Activated naive CD4-positive, alpha-beta T cell treated with anti-CD3 and anti-CD28 coated beads, Interleukin-2, amount 50 U/mL, for 72 hours (primary cell): ENCODE data around the gene STAMBP. TPM values are rescaled to one million over a fixed set of nuclear protein-coding genes. Genes with fewer than 3 reads are reported as not detected.
"Not testable (repeated sequence)": the region's sequence is repeated elsewhere in the genome, so short reads cannot be mapped to it uniquely, and the experiment has no call there.

Experiments
- ATAC-seq, 2 donors: fragments of 150-1000 bp; cut with Tn5 transposase; 2 replicates each; pipeline ENCODE4 v1.10.0; 2021; ENCODE audit warnings: mild to moderate bottlenecking in 2 of 2, moderate library complexity in 2 of 2
- DNase-seq, 2 donors: peaks; one replicate each; pipeline ENCODE4 v3.0.0; 2021 to 2022; ENCODE audit warnings: low spot score in 2 of 2
- H3K27ac Mint-ChIP-seq, 2 donors: one replicate each; pipeline ENCODE4 v1.8.0; 2022; ENCODE audit warnings: mild to moderate bottlenecking in 2 of 2, mixed read lengths in 2 of 2
- H3K36me3 Mint-ChIP-seq, 2 donors: one replicate each; pipeline ENCODE4 v1.8.0; 2022; ENCODE audit warnings: mixed read lengths in 2 of 2
- H3K9me3 Mint-ChIP-seq, 2 donors: one replicate each; pipeline ENCODE4 v1.8.0; 2022; ENCODE audit warnings: mixed read lengths in 2 of 2
- total RNA-seq, 2 donors: library from RNA; stranded (reverse); gene quantifications; one replicate each; pipeline ENCODE4 v1.2.3, GENCODE V29; 2022

STAMBP gene
- 100 to 1,000 TPM in 1 of 2 donors, 10 to 100 TPM in 1; 76.0 to 110 TPM for total RNA-seq

DNA sequence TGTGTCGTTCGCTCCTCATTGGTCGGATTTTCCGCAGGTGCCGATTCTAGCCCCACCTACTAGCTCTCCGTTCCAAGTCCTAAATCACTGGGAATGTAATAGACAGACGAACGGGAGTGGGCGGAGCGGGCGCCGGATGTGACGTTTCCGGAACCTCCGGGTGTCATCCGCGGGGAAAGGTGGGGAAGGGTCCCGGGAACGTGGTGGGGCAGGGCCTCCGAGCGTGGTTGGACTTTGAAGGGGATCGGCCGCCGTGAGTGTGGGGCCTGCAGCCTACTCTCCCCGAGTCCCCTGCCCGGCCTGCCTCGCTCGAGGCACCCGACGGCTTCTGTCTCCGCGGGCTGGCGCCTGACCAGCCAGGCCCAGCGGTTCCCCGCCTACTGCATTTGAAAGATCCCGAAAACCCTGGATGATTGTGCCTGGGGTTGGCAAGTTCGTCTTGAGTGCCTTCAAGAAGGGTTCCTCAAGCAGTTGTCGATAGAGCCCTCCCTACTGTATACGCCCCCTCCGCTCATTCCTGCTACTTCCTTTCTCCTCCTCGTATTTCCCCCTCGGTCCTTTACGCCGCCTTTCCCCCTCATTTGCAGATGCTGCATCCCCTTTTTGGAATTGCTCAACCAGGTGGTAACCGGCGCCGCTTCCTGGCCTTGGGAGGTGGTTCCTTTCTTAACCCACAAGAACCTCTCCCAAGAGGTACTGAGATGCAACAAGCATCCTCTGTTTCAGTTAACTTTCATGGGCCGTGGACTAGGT lies at the start of gene STAMBP:
TSS of gene STAMBP (plus strand) at position 144 of the 753 bp plus-strand sequence. CDS start 1,896 bp downstream, outside the sequence.
- Mint-ChIP-seq H3K36me3 (peaks cover 26 to 34% of the 10 kb centered on the region in 2 donors), H3K9me3 (peaks cover 4 to 5% of the 10 kb centered on the region in 2 donors), H3K27ac (peak within 1 kb of the TSS; percentile 97 to 99)
- ATAC-seq (peak; percentile 76 to 81), DNase-seq (peak; percentile 84 to 91)

DNA sequence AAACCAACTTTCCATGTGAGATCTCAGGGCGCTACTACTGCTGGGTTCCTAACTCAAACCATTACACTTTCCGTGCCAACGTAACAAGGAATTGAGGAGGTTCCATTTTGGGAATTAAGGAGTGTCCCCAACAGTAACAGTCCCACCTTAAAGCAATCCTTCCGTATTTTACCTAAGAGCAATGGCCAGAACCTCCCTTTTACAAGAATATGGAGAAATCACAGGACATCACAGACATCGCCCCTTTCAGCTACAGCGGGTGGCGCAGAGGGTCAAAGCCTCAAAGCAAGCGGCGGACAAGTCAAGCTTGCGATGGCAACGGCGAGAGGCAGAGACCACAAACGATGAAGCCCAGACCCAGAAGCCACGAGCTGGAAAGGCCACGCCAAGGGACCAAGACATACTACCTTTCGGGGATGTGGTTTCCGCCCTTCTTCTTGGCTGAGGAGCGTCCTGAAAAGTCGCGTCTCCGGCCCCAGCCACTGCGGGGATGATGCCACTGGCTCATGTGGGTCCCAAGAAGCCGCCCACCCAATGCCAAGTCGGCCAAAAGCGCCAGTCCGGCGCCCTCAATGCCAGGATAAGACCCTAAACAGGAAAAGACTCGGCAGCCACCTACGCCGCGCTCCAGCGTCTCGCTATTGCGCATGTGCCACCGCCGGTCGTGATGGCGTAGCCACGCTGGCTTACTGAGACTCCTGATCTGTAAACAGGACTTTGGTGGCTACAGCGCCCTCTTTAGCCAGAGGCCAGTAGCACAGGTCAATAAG lies 49.1 kb upstream of the STAMBP start, which contains the start of gene DUSP11:
TSS of gene DUSP11 (minus strand) at position 637 of the 770 bp plus-strand sequence. CDS start at position 508, 129 bp downstream.
- Mint-ChIP-seq H3K9me3 (no peaks in the 10 kb centered on the region), H3K36me3 (peaks cover 21 to 26% of the 10 kb centered on the region in 2 donors), H3K27ac (peak within 1 kb of the TSS; percentile 95 to 96)
- peak; percentile 98 for ATAC-seq
- DNase-seq = peak; percentile 96 to 97

DNA sequence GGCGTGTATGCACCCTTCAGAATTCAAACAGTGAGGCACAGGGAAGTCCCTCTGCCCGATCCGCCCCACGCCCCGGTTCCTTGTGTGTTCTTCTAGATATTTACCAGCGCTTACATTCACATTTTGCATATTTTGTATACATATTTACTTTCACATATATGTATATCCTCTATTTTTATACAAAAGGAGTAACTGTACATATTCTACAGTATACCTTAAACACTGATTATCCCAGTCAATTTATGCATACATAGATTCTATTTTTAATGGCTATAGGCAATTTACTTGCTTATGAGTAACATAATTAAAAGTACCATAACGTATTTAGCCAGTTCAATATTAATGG lies 48.6 kb upstream of the STAMBP start:
- no peaks in the 10 kb centered on the region for H3K9me3 Mint-ChIP-seq

DNA sequence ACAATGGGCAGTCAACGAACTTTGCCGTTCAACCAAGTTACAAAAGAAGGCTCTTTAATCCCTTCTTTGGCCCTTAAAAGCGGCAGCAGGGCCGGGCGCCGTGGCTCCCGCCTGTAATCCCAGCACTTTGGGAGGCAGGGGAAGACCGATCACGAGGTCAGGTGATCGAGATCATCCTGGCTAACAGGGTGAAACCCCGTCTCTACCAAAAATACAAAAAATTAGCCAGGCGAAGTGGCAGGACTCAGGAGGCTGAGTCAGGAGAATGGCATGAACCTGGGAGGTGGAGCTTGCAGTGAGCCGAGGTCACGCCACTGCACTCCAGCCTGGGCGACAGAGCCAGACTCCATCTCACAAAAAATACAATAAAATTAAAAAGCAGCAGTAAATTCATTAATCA lies 45.4 kb upstream of the STAMBP start:
- DNase-seq, H3K9me3 Mint-ChIP-seq, ATAC-seq, H3K27ac Mint-ChIP-seq: not testable (repeated sequence)
- peaks cover 9 to 15% of the 10 kb centered on the region in 2 donors for H3K36me3 Mint-ChIP-seq

More for the DNA sequence above, 48.6 kb upstream of the STAMBP start:
- peak in 1 of 2 donors; percentile 39 for ATAC-seq
- Mint-ChIP-seq H3K27ac (peak overlapping the region; percentile 95 to 96), H3K36me3 (peaks cover 21 to 26% of the 10 kb centered on the region in 2 donors)
- no peak for DNase-seq

DNA sequence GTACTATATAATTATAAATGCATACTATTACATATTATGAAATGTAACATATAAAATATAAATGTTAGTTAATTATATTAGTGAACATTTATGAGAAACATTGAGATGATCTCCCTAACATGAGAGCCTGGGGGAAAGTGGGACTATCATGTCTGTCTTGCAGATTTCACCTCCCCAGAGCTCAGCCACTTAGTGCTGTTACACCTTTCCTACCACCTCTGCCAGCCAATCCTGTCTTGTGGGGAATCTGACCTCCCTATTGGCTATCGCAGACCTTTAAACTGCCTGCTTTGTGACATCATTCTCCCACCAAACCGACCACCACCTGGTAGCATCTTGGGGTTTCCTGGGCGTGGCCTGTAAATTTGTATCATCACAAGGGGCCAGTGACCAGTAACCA lies 44.9 kb upstream of the STAMBP start, which contains the start of gene C2orf78:
TSS of gene C2orf78 (plus strand) at position 301 of the 400 bp plus-strand sequence. CDS start 127 bp downstream, outside the sequence.
- not testable (repeated sequence) for H3K9me3 Mint-ChIP-seq, H3K36me3 Mint-ChIP-seq, DNase-seq, ATAC-seq, H3K27ac Mint-ChIP-seq

DNA sequence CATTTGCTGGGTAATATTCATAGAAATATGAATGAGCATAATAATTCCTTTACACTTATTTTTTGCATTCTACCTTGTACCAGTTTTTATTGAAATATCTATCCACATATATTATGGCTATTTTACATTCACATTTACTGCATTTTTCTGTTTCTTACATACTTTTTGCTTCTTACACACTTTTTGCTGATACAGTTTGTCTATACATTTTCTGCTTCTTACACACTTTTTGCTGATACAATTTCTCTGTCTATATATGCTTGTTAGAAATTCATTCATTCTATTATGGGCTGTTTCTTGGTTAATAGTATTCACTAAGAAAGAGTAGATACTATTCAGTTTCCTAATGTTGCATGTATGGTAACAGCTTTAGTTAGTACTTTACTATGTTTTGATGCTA lies 16.9 kb upstream of the STAMBP start:
- H3K27ac Mint-ChIP-seq = no peak overlapping the region
- no peak for ATAC-seq
- H3K36me3 Mint-ChIP-seq = no peaks in the 10 kb centered on the region
- DNase-seq = no peak
- H3K9me3 Mint-ChIP-seq = no peaks in the 10 kb centered on the region

DNA sequence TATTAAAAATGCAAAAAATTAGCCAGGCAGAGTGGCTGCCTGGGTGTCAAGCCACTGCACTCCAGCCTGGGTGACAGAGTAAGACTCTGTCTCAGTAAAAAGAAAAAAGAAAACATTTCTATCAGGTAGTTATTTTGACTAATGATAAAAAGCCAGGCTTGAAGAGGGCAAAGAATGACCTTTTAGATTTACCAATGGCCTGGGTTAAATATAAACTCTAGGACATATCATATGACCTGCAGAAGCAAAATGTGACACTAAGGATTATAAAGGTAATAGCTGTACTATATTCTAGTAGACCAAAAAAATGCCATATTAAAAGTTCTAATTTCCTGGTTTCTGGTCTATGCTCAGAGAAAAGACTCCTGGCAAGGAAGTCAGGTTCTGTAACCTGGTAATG lies 16.1 kb upstream of the STAMBP start:
- no peak for ATAC-seq
- no peaks in the 10 kb centered on the region for H3K9me3 Mint-ChIP-seq
- H3K27ac Mint-ChIP-seq = no peak overlapping the region
- DNase-seq = no peak
- no peaks in the 10 kb centered on the region for H3K36me3 Mint-ChIP-seq

DNA sequence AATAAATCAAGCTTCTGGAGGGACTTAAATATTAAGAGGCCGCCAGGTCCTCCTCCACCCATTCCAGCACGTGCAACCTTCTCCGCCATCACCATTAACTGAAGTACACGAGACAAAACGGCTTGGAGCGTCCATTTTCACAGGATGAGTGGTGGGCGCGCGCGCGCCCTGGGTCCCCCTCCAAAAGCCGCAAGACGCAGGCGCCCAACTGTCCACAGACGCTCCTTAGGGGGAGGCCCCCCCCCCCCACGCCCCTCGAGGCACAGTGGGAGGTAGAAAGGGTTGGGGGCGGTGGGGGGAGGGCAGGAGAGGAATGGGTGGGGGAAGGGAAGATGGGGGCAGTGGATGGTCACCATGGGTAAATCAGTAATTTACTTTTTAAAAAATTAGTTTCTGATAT lies 10.5 kb upstream of the STAMBP start:
- ATAC-seq (no peak), DNase-seq (no peak)
- no peak overlapping the region for H3K27ac Mint-ChIP-seq
- H3K9me3 Mint-ChIP-seq = no peaks in the 10 kb centered on the region
- no peaks in the 10 kb centered on the region for H3K36me3 Mint-ChIP-seq

DNA sequence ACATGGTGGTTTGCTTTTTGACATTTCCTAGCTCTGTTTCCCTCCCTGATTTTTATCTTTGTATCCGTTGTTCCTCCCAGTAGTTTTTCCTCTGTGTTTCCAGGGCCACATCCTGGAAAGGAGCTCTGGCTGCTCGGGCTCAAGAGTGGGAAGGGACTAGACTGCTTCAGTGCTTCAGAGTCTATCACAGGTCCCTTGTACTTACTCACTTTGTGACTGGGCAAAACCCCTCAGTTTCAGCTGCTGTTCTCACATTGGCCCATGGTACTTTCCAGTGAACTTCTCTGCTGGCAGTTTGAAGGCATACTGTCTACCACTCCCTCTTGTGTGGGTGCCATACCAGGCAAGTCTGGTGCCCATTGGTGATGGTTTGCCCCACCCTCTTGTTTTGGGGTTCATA lies 7.5 kb upstream of the STAMBP start:
- peak overlapping the region; percentile 65 to 73 for H3K27ac Mint-ChIP-seq
- peak in 1 of 2 donors; percentile 37 for DNase-seq
- H3K36me3 Mint-ChIP-seq = no peaks in the 10 kb centered on the region
- no peaks in the 10 kb centered on the region for H3K9me3 Mint-ChIP-seq
- ATAC-seq = peak; percentile 86 to 91

DNA sequence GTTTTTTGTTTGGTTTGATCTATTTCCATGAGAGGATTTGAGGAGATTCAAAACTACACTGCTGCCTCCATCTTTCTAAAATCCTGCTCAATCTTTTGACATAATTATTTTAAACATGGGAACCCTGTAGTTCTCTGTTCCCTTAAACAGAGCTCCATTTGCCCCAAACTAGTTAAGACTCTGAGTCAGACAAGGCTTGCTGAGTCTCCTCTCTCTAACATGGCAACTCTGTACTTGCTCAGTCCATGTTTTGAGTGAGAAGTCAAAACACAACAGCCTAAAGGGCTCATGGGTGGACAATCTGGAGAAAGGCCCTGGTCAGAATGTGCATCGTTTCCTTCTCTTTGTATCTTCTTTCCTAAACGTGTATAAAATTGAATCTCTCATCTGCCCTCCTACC lies 7.1 kb upstream of the STAMBP start:
- Mint-ChIP-seq H3K36me3 (no peaks in the 10 kb centered on the region), H3K9me3 (no peaks in the 10 kb centered on the region), H3K27ac (peak overlapping the region; percentile 65 to 73)
- peak; percentile 28 to 31 for ATAC-seq
- DNase-seq = no peak

DNA sequence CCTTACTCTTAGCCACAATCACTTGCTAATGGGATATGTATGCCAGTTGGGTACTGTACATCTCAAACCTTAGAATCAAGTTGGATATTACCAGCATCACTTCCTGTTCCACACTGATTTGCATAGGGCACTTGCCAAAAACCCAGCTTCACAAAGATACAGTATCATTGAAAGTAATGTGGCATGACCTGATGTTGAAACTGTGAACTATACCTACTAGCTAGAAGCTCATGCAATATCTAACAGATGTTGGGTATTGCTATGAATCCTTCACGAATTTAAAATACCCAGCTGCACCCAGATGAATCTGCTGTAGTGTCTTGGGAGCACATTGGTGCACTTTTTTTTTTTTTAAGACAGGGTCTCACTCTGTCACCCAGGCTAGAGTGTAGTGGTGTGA lies 6.5 kb upstream of the STAMBP start:
- H3K36me3 Mint-ChIP-seq = no peaks in the 10 kb centered on the region
- ATAC-seq (peak; percentile 60 to 69), DNase-seq (no peak)
- no peaks in the 10 kb centered on the region for H3K9me3 Mint-ChIP-seq
- H3K27ac Mint-ChIP-seq = peak overlapping the region in 1 of 2 donors; percentile 73

DNA sequence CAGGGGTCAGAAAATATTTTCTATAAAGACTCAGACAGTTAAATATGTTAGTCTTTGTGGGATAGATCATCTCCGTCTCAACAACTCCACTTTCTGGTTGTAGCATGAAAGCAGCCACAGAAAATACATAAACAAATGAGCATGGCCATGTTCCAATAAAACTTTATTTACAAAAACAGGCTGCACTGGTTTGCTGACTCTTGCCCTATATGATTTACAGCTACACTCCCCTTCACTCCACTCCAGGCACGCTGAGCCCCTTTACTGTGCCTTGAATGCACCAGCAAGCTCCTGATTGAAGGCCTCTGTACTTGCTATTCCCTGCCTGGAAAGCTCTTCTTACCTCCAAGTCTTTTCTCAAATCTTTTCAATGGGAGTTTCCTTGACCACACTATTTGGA lies 5.8 kb upstream of the STAMBP start:
- Mint-ChIP-seq H3K27ac (no peak overlapping the region), H3K36me3 (no peaks in the 10 kb centered on the region), H3K9me3 (no peaks in the 10 kb centered on the region)
- ATAC-seq (no peak), DNase-seq (no peak)

DNA sequence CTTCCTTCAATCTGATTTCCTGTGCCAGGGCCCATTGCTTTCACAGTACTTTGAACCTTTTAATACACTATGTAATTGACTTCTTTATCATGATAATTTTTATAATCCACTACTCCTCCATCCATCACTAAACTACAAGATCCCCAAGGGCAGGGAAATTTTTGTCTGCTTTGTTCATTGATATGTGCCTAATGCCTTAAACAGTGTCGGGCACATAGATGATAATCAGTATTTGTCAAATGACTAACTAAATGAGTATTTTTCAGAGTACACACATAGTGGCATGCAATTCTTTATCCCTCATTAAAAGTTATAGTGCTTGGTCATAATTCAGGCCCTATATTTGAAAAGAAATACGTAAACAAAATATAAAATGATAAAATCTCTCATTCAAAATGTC lies 5.3 kb upstream of the STAMBP start:
- H3K9me3 Mint-ChIP-seq = no peaks in the 10 kb centered on the region
- no peak for ATAC-seq
- DNase-seq = no peak
- no peak overlapping the region for H3K27ac Mint-ChIP-seq
- H3K36me3 Mint-ChIP-seq = peaks cover 0 to under 1% of the 10 kb centered on the region in 2 donors

DNA sequence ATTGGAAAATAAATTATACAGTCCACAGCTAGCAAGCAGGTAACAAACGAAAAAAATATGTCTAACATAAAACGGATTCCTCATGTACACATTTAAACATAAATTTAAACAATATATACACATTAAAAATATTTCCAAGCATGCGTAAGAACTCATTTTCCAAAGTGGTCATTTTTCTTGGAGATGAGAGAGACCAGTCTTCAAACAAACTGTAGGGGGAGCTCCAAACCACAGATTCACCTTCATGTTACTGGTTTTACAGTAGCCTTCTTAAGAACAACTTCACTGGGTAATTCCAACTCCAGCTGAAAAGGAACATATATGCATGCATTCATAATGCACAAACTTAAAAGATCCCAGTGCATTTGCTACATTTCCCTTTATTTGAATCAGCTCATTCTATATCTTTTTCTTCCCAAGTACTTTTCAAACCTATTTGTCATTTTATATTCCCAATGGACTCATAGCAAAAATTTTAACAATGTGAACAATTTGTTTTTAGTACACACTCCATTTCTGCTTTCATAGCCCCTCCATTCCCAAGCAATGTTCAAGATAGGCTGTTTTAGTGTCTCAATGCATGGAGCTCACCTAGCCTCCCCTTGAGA lies 4.7 kb upstream of the STAMBP start:
- Mint-ChIP-seq H3K9me3 (no peaks in the 10 kb centered on the region), H3K36me3 (peaks cover 6 to 7% of the 10 kb centered on the region in 2 donors), H3K27ac (no peak overlapping the region)
- ATAC-seq (no peak), DNase-seq (no peak)

DNA sequence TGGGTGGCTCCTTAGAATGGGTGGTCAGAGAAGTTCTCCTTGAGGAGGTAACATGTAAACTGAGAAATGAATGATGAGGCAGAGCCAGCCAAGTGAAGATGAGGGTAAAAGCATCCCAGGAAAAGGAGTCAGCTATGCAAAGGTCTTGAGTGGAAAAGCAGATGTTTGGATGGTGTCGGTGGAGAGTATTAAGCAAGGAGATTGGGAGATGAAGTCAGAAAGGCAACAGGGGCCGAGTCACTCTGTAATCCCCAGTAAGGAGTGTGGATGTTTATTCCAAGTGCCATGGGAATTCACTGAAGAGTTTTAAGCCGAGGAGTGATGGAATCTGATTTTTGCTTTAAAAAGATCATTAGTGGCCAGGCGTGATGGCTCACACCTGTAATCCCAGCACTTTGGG lies 3.4 kb upstream of the STAMBP start:
- Mint-ChIP-seq H3K36me3 (peaks cover 17 to 18% of the 10 kb centered on the region in 2 donors), H3K9me3 (no peaks in the 10 kb centered on the region), H3K27ac (no peak overlapping the region)
- DNase-seq = no peak
- ATAC-seq = no peak

DNA sequence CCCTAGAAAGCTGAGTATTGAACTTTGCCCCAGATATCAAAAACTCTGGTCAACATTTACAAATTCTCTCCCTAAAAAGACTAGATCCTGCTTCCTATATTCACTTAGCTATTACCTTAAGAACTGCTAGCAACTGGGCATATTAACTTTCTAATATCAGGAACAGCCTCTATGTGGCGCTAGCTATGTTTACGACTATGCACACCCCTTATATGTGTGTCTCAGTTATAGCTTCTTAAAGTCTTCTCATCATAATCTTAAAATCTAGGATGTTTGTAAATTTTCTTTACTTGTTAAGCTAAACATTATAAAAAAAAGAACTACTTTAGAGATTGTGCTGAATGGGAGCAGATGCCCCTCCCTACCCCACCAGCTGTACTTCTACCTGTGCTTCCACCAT lies 1.7 kb upstream of the STAMBP start:
- H3K36me3 Mint-ChIP-seq = peaks cover 18 to 23% of the 10 kb centered on the region in 2 donors
- no peaks in the 10 kb centered on the region for H3K9me3 Mint-ChIP-seq
- DNase-seq (no peak), ATAC-seq (no peak)
- H3K27ac Mint-ChIP-seq = peak overlapping the region in 1 of 2 donors; percentile 97
